22Rv1 (cell line): ENCODE measurements around the gene ZNF674.

Source experiments
- H3K27ac ChIP-seq: fragments of 450-650 bp; 2 replicates; pipeline ENCODE4 v1.5.1; 2017
- ZFX ChIP-seq: fragments of 450-650 bp; IDR thresholded peaks from 2 replicates; pipeline ENCODE4 v1.6.1; 2017; ENCODE audit warnings: antibody characterized with exemption, borderline replicate concordance
- TF ChIP-seq, protein P1 (sequence below): fragments of 450-650 bp; IDR thresholded peaks from 2 replicates; pipeline ENCODE4 v1.5.1; 2017; ENCODE audit warnings: mild to moderate bottlenecking

ZNF674 gene

DNA sequence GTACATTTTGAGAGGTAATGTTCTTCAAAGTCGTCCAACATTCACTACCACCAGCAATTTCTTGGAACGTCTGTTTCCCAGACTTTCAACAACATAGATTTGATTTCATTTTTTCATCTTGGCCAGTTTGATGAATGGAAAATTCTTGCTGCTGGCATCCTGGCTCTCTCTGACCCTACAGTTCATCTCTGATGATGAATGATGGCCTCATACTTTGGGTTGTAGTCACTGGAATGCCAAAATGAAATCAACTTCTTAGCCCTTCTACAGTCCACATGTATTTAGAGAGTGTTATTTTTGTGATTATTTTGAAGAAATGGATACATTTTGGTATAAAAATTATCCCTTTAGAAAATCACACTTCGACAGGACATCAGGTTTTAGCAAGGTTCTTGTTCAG is 37.1 kb upstream of the ZNF674 start:
- no peak for TF ChIP-seq ZFX
- TF ChIP-seq, protein P1, sequence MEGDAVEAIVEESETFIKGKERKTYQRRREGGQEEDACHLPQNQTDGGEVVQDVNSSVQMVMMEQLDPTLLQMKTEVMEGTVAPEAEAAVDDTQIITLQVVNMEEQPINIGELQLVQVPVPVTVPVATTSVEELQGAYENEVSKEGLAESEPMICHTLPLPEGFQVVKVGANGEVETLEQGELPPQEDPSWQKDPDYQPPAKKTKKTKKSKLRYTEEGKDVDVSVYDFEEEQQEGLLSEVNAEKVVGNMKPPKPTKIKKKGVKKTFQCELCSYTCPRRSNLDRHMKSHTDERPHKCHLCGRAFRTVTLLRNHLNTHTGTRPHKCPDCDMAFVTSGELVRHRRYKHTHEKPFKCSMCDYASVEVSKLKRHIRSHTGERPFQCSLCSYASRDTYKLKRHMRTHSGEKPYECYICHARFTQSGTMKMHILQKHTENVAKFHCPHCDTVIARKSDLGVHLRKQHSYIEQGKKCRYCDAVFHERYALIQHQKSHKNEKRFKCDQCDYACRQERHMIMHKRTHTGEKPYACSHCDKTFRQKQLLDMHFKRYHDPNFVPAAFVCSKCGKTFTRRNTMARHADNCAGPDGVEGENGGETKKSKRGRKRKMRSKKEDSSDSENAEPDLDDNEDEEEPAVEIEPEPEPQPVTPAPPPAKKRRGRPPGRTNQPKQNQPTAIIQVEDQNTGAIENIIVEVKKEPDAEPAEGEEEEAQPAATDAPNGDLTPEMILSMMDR, result no peak
- H3K27ac ChIP-seq, result no peak overlapping the region

GRCh38 chrX:46580613-46581012 is 35.4 kb upstream of the ZNF674 start:
- no peak for TF ChIP-seq ZFX
- TF ChIP-seq, protein P1, result no peak
- no peak overlapping the region for H3K27ac ChIP-seq

- no peak overlapping the region for H3K27ac ChIP-seq
- TF ChIP-seq, protein P1, result no peak
- TF ChIP-seq ZFX, result no peak
Observed at GRCh38 chrX:46579250-46579649, 34.0 kb upstream of the ZNF674 start.

- no peak for TF ChIP-seq ZFX
- TF ChIP-seq, protein P1, result no peak
- no peak overlapping the region for H3K27ac ChIP-seq
Observed at GRCh38 chrX:46577221-46578005, 32.2 kb upstream of the ZNF674 start.

DNA sequence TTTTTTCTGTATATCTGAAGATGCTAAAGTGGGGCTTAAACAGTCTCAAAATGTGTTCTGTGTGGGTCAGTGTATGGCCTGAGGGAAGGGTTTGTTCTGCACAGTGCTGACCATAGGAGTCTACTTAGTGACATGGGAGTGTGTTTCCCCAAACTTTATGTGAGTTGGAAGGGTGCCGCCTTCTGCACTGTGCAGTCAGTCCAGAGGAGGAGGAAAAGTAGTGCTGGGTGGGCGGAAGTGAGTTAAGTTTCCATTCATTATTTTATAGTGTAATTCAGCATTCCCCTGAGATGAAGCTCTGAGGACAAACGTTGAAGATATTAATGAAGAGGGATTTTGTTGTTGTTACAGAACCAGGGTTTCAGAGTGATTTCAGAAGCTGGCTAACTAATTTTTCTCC is 31.2 kb upstream of the ZNF674 start:
- H3K27ac ChIP-seq, result no peak overlapping the region
- TF ChIP-seq ZFX, result no peak
- TF ChIP-seq, protein P1, result no peak

DNA sequence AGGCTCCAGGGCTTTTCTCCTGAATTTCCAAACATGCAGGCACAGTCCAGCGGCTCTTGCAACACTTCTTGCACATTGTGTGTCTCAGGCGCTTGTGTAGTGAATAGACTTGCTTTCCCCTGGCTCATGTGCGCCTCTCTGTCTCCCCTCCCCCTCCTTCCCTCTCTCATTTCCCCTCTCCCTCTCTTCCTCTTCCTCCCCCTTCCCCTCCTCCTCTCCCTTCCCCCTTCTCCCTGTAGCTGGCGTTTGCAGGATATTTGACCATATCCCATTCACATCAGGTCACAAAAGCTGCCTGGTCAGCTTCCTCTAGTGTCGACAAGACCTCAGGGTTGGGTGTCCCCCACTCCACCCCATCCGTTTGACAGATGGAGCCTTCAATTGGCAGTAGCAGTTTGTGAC is 30.8 kb upstream of the ZNF674 start:
- TF ChIP-seq, protein P1, result no peak
- TF ChIP-seq ZFX, result no peak
- no peak overlapping the region for H3K27ac ChIP-seq

DNA sequence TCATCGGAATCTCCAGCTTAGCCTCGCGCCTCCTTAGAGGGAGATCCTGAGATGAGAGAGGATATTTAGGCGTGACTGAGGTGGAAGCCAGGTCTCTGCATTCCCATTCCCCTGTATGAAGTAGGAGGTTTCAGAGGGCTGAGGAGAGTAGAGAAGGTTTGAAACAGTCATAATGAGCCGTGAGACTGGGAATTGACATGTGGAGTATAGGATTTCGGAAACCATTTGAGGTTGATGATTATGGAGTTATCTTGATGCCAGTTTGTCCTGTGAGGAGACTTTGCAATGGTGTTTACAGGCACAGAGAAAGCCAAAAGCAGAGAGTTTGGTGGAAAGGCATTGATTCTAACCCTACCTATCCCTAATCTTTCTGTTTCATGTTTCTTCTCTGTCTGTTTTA is 30.4 kb upstream of the ZNF674 start:
- H3K27ac ChIP-seq, result no peak overlapping the region
- TF ChIP-seq, protein P1, result no peak
- no peak for TF ChIP-seq ZFX
